Type B pancreatic cell (in vitro differentiated cells): ENCODE results near the gene DELE1. TPM values are rescaled to one million over a fixed set of nuclear protein-coding genes. Genes with fewer than 3 reads are reported as not detected.

ENCODE experiments used
- DNase-seq: peaks from one replicate; pipeline ENCODE4 v3.0.0; 2021; ENCODE audit warnings: mixed read lengths; ENCODE audit not compliant: unreplicated experiment; ENCODE audit errors: extremely low spot score
- H3K27ac Mint-ChIP-seq: 2 replicates; pipeline ENCODE4 v1.8.0; 2021; ENCODE audit warnings: mild to moderate bottlenecking, mixed read lengths
- H3K27me3 Mint-ChIP-seq: 2 replicates; pipeline ENCODE4 v1.8.0; 2021; ENCODE audit warnings: mixed read lengths
- H3K36me3 Mint-ChIP-seq: 2 replicates; pipeline ENCODE4 v1.8.0; 2021; ENCODE audit warnings: mixed read lengths
- H3K4me1 Mint-ChIP-seq: one replicate; pipeline ENCODE4 v1.8.0; 2021; ENCODE audit warnings: mixed read lengths; ENCODE audit not compliant: unreplicated experiment
- H3K4me3 Mint-ChIP-seq: 2 replicates; pipeline ENCODE4 v1.8.0; 2021; ENCODE audit warnings: mild to moderate bottlenecking, mixed read lengths
- H3K9me3 Mint-ChIP-seq: 2 replicates; pipeline ENCODE4 v1.8.0; 2021; ENCODE audit warnings: mixed read lengths
- total RNA-seq: library from RNA; stranded (reverse); gene quantifications from 2 replicates; pipeline ENCODE4 v1.2.1, GENCODE V29; 2021; ENCODE audit warnings: low replicate concordance
- TF ChIP-seq, protein P1 (sequence below): fragments of 200-600 bp; sonication (generic); conservative IDR thresholded peaks from 2 replicates; pipeline ENCODE4 v1.5.0; 2021; ENCODE audit warnings: antibody characterized with exemption, mild to moderate bottlenecking

DELE1 gene
- total RNA-seq, 1 donor from 2014 or later = 67.9 TPM

DNA sequence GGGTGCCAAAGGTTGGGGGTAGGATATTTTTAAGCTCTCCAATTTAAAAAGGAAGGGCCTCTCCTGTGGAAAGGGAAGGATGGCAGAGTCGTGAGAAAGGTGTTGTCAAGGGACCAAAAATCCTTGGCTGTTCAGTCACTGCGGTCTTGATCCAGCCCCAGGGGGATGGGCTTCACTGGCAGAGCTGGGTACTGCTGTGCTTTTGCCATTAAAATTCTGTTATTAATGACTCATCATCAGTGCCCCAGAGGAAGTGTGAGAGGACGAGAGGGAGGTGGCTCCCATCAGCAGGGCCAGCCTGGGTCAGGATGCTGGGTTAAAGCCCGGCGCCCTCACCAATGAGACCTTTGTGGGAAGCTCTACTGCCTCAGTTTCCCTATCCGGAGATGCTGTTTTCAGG, 17.6 kb downstream of the DELE1 start:
- Mint-ChIP-seq H3K27me3 (no peaks in the 10 kb centered on the region), H3K9me3 (no peaks in the 10 kb centered on the region), H3K36me3 (peaks cover 4% of the 10 kb centered on the region), H3K27ac (no peak overlapping the region), H3K4me1 (peaks cover 3% of the 10 kb centered on the region), H3K4me3 (no peak overlapping the region)
- TF ChIP-seq, protein P1, sequence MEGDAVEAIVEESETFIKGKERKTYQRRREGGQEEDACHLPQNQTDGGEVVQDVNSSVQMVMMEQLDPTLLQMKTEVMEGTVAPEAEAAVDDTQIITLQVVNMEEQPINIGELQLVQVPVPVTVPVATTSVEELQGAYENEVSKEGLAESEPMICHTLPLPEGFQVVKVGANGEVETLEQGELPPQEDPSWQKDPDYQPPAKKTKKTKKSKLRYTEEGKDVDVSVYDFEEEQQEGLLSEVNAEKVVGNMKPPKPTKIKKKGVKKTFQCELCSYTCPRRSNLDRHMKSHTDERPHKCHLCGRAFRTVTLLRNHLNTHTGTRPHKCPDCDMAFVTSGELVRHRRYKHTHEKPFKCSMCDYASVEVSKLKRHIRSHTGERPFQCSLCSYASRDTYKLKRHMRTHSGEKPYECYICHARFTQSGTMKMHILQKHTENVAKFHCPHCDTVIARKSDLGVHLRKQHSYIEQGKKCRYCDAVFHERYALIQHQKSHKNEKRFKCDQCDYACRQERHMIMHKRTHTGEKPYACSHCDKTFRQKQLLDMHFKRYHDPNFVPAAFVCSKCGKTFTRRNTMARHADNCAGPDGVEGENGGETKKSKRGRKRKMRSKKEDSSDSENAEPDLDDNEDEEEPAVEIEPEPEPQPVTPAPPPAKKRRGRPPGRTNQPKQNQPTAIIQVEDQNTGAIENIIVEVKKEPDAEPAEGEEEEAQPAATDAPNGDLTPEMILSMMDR = no peak
- no peak for DNase-seq

DNA sequence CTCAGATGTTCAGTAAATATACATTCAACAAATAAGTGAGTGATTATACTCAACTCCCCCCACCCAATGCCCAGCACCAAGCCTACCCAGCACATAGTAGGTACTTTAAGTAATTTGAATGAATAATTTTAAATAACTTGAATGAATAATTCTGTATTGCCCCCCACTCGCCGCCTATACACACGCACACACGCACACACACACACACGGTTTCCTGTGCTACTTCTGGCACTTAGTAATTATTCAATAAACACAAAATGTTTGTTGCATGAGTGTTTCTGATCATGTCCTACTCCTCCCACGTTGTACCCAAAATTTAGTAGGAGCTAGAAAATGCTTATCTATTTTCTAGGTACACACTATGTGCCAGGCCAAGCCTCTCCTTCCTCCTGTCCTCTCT, 18.1 kb downstream of the DELE1 start:
- H3K4me1 Mint-ChIP-seq = peaks cover 3% of the 10 kb centered on the region
- peak overlapping the region; percentile 39 for H3K27ac Mint-ChIP-seq
- no peaks in the 10 kb centered on the region for H3K27me3 Mint-ChIP-seq
- no peak for DNase-seq
- H3K9me3 Mint-ChIP-seq = no peaks in the 10 kb centered on the region
- TF ChIP-seq, protein P1 = no peak
- no peak overlapping the region for H3K4me3 Mint-ChIP-seq
- H3K36me3 Mint-ChIP-seq = peaks cover 4% of the 10 kb centered on the region

DNA sequence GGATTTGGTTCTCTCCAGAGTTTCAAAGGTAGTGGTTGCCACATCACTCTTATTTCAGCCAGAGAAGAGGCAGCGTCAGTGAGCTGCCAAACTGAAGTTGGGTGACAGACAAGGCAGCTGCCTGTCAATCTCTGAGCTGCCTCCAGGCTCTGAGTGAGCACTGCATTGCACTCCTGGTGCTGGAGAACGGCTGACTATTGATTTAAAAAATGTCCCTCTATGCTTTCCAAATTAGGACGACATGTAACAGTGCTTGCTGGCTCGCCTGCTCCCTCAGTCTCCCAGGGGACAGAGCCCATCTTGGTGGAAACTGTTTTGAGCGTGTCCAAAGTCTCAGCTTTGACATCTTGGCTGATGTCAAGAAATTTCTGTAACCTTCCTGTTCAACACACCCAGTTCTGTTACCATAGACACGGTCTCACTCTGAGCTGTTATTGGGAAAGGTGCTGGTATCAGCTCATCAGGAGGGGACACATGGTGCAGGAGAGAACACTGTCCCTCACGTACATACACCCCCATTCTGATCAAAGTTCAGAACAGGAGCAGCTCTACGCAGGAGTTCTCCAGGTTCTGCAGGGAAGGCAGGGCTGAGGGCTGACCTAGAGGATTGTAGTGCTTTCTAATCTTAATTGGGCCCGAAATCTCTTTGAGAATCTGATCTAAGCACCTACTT, 18.6 kb downstream of the DELE1 start:
- no peak overlapping the region for H3K4me3 Mint-ChIP-seq
- DNase-seq = no peak
- no peaks in the 10 kb centered on the region for H3K9me3 Mint-ChIP-seq
- H3K27me3 Mint-ChIP-seq = no peaks in the 10 kb centered on the region
- H3K4me1 Mint-ChIP-seq = peaks cover 7% of the 10 kb centered on the region
- TF ChIP-seq, protein P1 = no peak
- peak overlapping the region; percentile 39 for H3K27ac Mint-ChIP-seq
- H3K36me3 Mint-ChIP-seq = peaks cover 4% of the 10 kb centered on the region

DNA sequence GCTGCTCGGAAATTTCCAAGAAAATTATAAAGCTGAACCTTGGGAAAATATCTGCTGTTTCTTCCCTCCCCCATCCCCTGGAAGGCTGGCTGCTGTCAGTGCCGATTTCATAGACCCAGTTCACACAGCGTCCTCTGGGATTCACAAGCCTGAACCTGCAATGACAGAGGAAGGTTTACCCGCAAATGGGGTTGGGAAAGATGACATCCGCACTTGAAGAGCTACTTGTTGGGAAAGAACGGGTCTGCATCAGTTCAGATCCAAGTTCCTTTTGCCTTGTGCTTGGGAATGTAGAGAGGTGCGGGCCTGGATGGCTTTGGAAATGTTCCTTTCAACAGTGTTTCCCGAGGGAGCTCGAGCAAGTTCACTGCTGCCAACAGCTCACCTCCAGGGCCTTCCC, 20.4 kb downstream of the DELE1 start:
- Mint-ChIP-seq H3K27me3 (no peaks in the 10 kb centered on the region), H3K9me3 (no peaks in the 10 kb centered on the region), H3K4me1 (peaks cover 10% of the 10 kb centered on the region), H3K36me3 (peaks cover 4% of the 10 kb centered on the region), H3K4me3 (no peak overlapping the region), H3K27ac (no peak overlapping the region)
- TF ChIP-seq, protein P1 = no peak
- DNase-seq = no peak

DNA sequence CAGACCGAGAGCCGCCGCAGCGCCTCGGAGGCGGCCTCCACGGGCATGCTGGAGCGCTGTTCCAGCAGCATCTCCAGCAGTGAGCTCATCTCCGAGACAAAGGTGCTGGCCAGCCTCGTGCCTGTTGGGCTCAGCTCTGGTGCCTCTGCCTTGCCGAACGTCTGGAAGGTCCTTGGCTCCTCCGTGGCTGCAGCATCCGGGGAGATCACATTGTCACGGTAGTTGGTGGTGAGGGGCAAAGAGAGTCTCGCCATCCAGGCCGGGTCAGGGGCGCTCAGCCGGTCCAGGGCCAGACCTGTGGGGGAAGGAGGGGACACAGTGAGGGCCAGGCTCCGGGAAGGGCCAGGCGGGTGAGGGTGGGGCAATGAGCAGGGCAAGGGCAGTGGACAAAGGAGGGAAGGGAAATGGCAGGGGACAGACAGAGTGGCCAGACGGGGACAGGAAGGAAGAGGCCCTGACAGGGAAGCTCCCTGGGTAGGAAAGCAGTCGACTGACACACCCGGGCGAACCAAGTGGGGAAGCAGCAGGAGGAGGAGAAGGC, 21.9 kb downstream of the DELE1 start:
- H3K4me1 Mint-ChIP-seq = peaks cover 10% of the 10 kb centered on the region
- no peaks in the 10 kb centered on the region for H3K36me3 Mint-ChIP-seq
- TF ChIP-seq, protein P1 = no peak
- H3K27me3 Mint-ChIP-seq = no peaks in the 10 kb centered on the region
- H3K9me3 Mint-ChIP-seq = no peaks in the 10 kb centered on the region
- DNase-seq = no peak
- no peak overlapping the region for H3K4me3 Mint-ChIP-seq
- H3K27ac Mint-ChIP-seq = no peak overlapping the region
